Activated T-helper 17 cell treated with anti-CD3 and anti-CD28 coated beads, Interleukin-2, amount 50 U/mL, for 72 hours (primary cell): ENCODE measurements around the gene TRAPPC8. TPM values are rescaled to one million over a fixed set of nuclear protein-coding genes. Genes with fewer than 3 reads are reported as not detected.
"Not testable (repeated sequence)": the region's sequence is repeated elsewhere in the genome, so short reads cannot be mapped to it uniquely, and the experiment has no call there.

Source experiments
- ATAC-seq: fragments of 150-1000 bp; cut with Tn5 transposase; replicated peaks from 2 replicates; pipeline ENCODE4 v1.10.0; 2021; ENCODE audit warnings: mild to moderate bottlenecking, moderate library complexity
- H3K27ac Mint-ChIP-seq: one replicate; pipeline ENCODE4 v1.8.0; 2022; ENCODE audit warnings: mixed read lengths
- H3K27me3 Mint-ChIP-seq: one replicate; pipeline ENCODE4 v1.8.0; 2022; ENCODE audit warnings: mixed read lengths
- H3K36me3 Mint-ChIP-seq: one replicate; pipeline ENCODE4 v1.8.0; 2022; ENCODE audit warnings: low read depth, mild to moderate bottlenecking, mixed read lengths
- H3K4me1 Mint-ChIP-seq: one replicate; pipeline ENCODE4 v1.8.0; 2022; ENCODE audit warnings: mixed read lengths
- H3K4me3 Mint-ChIP-seq: one replicate; pipeline ENCODE4 v1.8.0; 2022; ENCODE audit warnings: mild to moderate bottlenecking, mixed read lengths
- H3K9me3 Mint-ChIP-seq: one replicate; pipeline ENCODE4 v1.8.0; 2022; ENCODE audit warnings: mixed read lengths
- total RNA-seq, 2 donors: library from RNA; stranded (reverse); gene quantifications; one replicate each; pipeline ENCODE4 v1.2.3, GENCODE V29; 2022

The TRAPPC8 gene
- total RNA-seq, 2 donors from 2014 or later, result 30.6 to 36.5 TPM

DNA sequence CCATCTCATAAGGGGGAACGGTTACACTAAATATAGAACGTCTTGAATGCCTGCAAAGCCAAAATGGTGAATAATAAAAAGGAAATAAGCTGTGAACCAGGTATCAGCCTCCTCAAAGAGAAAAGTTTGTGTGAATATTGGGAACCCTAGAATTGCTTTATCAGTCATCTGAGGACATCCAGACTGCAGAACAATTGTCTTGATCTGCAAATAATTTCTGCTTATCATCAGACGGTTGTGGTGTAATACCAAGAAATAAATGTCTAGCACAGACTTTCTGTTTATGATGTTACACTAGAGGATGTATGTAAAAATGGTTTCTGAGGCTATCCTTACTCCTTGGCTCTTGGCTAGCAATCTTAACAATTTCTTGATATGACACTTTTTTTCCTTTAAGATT is 128.8 kb downstream of the TRAPPC8 start:
- no peak for ATAC-seq
- Mint-ChIP-seq H3K36me3 (no peaks in the 10 kb centered on the region), H3K9me3 (no peaks in the 10 kb centered on the region), H3K27ac (no peak overlapping the region), H3K4me1 (no peaks in the 10 kb centered on the region), H3K4me3 (no peak overlapping the region), H3K27me3 (peaks cover 2% of the 10 kb centered on the region)

DNA sequence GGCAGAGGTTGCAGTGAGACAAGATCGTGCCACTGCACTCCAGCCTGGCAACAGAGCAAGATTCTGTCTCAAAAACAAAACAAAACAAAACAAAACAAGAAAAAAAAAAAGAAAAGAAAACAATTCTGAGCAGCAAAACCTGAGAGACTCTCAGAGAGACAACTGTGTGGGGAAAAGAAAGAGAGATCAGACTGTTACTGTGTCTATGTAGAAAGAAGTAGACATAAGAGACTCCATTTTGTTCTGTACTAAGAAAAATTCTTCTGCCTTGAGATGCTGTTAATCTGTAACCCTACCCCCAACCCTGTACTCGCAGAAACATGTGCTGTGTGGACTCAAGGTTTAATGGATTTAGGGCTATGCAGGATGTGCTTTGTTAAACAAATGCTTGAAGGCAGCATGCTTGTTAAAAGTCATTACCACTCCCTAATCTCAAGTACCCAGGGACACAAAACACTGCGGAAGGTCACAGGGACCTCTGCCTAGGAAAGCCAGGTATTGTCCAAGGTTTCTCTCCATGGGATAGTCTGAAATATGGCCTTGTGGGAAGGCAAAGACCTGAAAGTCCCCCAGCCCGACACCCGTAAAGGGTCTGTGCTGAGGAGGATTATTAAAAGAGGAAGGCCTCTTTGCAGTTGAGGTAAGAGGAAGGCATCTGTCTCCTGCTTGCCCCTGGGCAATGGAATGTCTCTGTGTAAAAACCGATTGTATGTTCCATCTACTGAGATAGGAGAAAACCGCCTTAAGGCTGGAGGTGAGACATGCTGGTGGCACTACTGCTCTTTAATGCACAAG is 132.4 kb downstream of the TRAPPC8 start:
- not testable (repeated sequence) for H3K9me3 Mint-ChIP-seq, H3K27me3 Mint-ChIP-seq, H3K36me3 Mint-ChIP-seq, H3K4me1 Mint-ChIP-seq, ATAC-seq, H3K27ac Mint-ChIP-seq, H3K4me3 Mint-ChIP-seq

DNA sequence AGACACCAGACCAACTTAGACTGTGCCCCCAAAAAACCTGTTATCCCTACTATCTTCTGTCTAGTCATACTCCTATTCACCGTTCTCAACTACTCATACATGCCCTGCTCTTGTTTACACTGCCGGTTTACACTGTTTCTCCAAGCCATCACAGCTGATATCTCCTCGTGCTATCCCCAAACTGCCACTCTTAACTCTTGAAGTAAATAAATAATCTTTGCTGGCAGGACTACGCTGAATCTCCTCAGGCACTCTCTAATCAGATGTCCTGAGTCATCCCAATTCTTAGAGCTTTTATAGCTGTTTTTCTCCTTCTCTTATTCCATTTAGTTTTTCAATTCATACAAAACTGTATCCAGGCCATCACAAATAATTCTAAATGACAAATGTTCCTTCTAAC is 133.9 kb downstream of the TRAPPC8 start:
- H3K9me3 Mint-ChIP-seq, H3K4me1 Mint-ChIP-seq, H3K27me3 Mint-ChIP-seq, H3K4me3 Mint-ChIP-seq, H3K36me3 Mint-ChIP-seq, H3K27ac Mint-ChIP-seq, ATAC-seq: not testable (repeated sequence)

DNA sequence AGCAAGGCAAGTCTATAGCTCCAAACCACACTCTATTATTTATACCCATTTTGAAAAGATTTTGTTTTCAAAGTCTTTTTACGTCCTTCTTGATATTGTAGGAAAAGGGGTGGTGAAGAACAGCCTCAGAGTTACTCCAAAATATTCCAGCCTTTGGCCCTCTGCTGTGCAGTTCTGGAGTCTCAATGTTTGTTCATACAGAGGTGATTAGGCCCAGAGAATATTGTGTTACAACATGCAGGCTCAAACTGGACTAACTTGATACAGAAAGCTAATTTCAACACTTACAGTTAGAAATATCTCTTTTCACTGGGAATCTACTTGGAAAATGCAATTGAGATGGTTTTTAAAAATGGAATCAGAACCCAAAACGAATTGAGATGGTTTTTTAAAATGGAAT is 141.8 kb downstream of the TRAPPC8 start:
- no peak for ATAC-seq
- no peak overlapping the region for H3K27ac Mint-ChIP-seq
- H3K36me3 Mint-ChIP-seq, result no peaks in the 10 kb centered on the region
- H3K27me3 Mint-ChIP-seq, result peaks cover 8% of the 10 kb centered on the region
- H3K4me3 Mint-ChIP-seq, result no peak overlapping the region
- H3K4me1 Mint-ChIP-seq, result no peaks in the 10 kb centered on the region
- H3K9me3 Mint-ChIP-seq, result no peaks in the 10 kb centered on the region

- H3K4me3 Mint-ChIP-seq, H3K27me3 Mint-ChIP-seq, ATAC-seq, H3K9me3 Mint-ChIP-seq, H3K27ac Mint-ChIP-seq, H3K36me3 Mint-ChIP-seq, H3K4me1 Mint-ChIP-seq: not testable (repeated sequence)
Observed at GRCh38 chr18:31799257-31799656, 143.7 kb downstream of the TRAPPC8 start.

DNA sequence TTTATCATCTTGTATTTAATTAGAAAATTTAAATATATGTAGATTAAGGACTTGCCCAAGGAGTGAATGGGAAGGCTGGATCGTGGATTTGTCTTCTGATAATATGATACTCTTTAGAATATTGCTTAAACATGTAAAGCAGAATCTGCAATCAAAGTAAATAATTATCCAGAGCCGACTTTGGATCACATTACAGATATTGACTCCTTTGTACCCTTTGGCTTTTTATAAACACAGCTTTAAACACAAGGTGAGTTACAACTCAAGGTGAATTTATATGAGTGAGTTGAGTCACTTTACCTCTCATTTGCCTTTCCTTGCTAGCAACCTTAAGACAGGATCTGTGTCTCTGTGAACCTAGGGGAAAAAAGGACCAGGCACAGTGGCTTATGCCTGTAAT is 144.5 kb downstream of the TRAPPC8 start:
- H3K9me3 Mint-ChIP-seq, result no peaks in the 10 kb centered on the region
- no peaks in the 10 kb centered on the region for H3K36me3 Mint-ChIP-seq
- H3K27ac Mint-ChIP-seq, result no peak overlapping the region
- no peak for ATAC-seq
- H3K4me3 Mint-ChIP-seq, result no peak overlapping the region
- H3K4me1 Mint-ChIP-seq, result no peaks in the 10 kb centered on the region
- peaks cover 8% of the 10 kb centered on the region for H3K27me3 Mint-ChIP-seq

DNA sequence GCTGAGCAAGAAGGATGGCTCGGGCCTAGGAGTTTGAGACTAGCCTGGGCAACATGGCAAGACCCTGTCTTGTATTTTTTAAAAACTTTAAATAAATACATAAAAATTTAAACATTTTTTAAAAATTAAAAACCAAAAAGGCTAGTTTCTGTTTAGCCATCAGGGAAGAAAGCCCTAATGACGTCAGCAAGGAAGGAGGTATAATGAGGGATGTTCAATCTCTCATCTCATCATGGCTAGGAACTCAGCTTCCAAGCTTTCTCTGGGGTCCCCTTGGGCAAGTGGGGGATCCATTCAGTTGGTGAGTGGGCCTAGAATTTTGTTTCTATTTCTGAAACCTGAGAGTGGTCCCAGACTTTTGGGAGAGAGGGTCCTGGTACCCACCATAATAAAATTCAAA is 147.2 kb downstream of the TRAPPC8 start:
- Mint-ChIP-seq H3K36me3 (no peaks in the 10 kb centered on the region), H3K4me3 (no peak overlapping the region), H3K9me3 (no peaks in the 10 kb centered on the region), H3K27ac (no peak overlapping the region), H3K27me3 (peaks cover 3% of the 10 kb centered on the region), H3K4me1 (no peaks in the 10 kb centered on the region)
- no peak for ATAC-seq

- H3K27ac Mint-ChIP-seq, result no peak overlapping the region
- no peak for ATAC-seq
- H3K4me1 Mint-ChIP-seq, result no peaks in the 10 kb centered on the region
- no peaks in the 10 kb centered on the region for H3K36me3 Mint-ChIP-seq
- H3K4me3 Mint-ChIP-seq, result no peak overlapping the region
- H3K9me3 Mint-ChIP-seq, result no peaks in the 10 kb centered on the region
- peaks cover 3% of the 10 kb centered on the region for H3K27me3 Mint-ChIP-seq
Observed at GRCh38 chr18:31793531-31793930, 149.4 kb downstream of the TRAPPC8 start.

DNA sequence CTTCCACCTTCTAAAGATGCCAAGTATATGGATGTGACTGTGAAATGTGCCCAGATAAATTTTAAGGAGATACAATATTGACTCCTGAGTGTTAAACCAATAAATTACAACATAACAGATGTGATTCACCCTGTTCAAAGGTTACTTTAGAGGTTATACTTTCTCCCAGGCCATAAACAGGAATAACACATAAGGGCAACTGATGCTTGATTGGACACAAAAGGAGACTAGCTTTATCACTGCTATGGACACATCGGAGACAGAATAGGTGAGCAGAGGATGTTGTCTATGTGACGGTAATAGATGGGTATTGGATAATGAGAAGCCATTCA is 150.4 kb downstream of the TRAPPC8 start:
- H3K9me3 Mint-ChIP-seq, result no peaks in the 10 kb centered on the region
- no peaks in the 10 kb centered on the region for H3K4me1 Mint-ChIP-seq
- no peak overlapping the region for H3K4me3 Mint-ChIP-seq
- peaks cover 3% of the 10 kb centered on the region for H3K27me3 Mint-ChIP-seq
- no peaks in the 10 kb centered on the region for H3K36me3 Mint-ChIP-seq
- ATAC-seq, result no peak
- H3K27ac Mint-ChIP-seq, result no peak overlapping the region

- Mint-ChIP-seq H3K4me1 (no peaks in the 10 kb centered on the region), H3K4me3 (no peak overlapping the region), H3K9me3 (no peaks in the 10 kb centered on the region), H3K27ac (no peak overlapping the region), H3K27me3 (peaks cover 3% of the 10 kb centered on the region), H3K36me3 (no peaks in the 10 kb centered on the region)
- no peak for ATAC-seq
Observed at GRCh38 chr18:31791817-31792579, 150.9 kb downstream of the TRAPPC8 start.

DNA sequence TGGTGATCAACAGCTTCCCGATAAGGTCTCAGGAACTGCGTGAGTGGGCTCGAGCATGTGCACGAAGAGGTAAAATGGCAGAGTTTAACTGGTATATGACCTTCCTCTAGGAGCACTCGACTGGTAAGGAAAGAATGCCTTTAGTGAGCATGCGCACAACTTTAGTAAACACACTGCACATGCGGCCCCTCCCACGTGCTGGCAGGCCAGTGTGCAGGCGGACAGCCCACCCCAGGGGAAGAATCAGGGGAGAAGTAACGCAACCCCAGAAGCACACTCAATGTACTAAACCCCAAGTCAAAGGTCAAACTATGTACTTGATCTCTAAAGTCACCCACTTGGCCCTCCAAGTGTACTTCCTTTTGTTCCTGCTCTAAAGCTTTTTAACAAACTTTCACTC is 153.5 kb downstream of the TRAPPC8 start:
- Mint-ChIP-seq H3K27me3 (peaks cover 4% of the 10 kb centered on the region), H3K9me3 (no peaks in the 10 kb centered on the region), H3K4me3 (no peak overlapping the region), H3K27ac (no peak overlapping the region), H3K36me3 (no peaks in the 10 kb centered on the region), H3K4me1 (no peaks in the 10 kb centered on the region)
- no peak for ATAC-seq

DNA sequence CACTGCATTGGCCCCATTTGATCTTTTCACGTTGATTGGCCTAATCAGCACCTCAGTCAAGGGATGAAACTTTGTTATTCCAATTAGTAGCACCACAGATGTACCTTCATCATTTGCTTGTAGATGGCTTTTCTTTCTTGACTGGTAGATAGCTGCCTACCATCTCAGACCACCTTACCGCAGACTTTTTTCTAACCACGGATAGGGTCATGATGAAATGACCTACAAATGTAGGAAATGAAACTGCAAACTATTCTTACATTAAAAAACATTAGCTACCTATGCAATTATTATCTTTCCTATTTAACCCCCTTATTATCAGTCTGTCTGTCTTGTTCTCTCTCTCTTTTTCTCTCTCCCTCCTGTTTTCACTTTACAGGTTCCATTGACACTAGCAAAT is 159.9 kb downstream of the TRAPPC8 start:
- Mint-ChIP-seq H3K9me3 (peaks cover 5% of the 10 kb centered on the region), H3K27ac (no peak overlapping the region)

More for the DNA sequence above, 159.9 kb downstream of the TRAPPC8 start:
- H3K27me3 Mint-ChIP-seq, result peaks cover 13% of the 10 kb centered on the region
- no peaks in the 10 kb centered on the region for H3K36me3 Mint-ChIP-seq
- no peak overlapping the region for H3K4me3 Mint-ChIP-seq
- ATAC-seq, result no peak
- H3K4me1 Mint-ChIP-seq, result no peaks in the 10 kb centered on the region

Other genes starting within 250 kb of the TRAPPC8 start
- gene SLC25A52, start 182.2 kb downstream of the TRAPPC8 start, total RNA-seq, result not detected
- gene RNF125, start 75.7 kb upstream of the TRAPPC8 start, total RNA-seq, result 10 to 100 TPM; 14.5 to 16.1 TPM
- gene RNF138, start 148.7 kb upstream of the TRAPPC8 start, total RNA-seq, result 10 to 100 TPM; 43.3 to 51.2 TPM
- gene MEP1B, start 246.9 kb upstream of the TRAPPC8 start, total RNA-seq, result under 1 TPM; 0.11 to 0.13 TPM